HUES6 (cell line): ENCODE measurements around the gene PHF23.

ENCODE experiments used
- H3K27ac ChIP-seq: 2 replicates; pipeline ENCODE4 v1.7.0; 2013; ENCODE audit warnings: low read depth, mild to moderate bottlenecking, low read length, inconsistent platforms
- H3K27me3 ChIP-seq: 2 replicates; pipeline ENCODE4 v1.6.1; 2013; ENCODE audit warnings: low read length; ENCODE audit not compliant: control insufficient read depth, insufficient read depth
- H3K36me3 ChIP-seq: 2 replicates; pipeline ENCODE4 v1.6.1; 2013; ENCODE audit warnings: low read length; ENCODE audit not compliant: control insufficient read depth, insufficient read depth
- H3K4me1 ChIP-seq: 2 replicates; pipeline ENCODE4 v1.6.1; 2013; ENCODE audit warnings: low read length; ENCODE audit not compliant: control insufficient read depth, insufficient read depth
- H3K4me3 ChIP-seq: 2 replicates; pipeline ENCODE4 v1.5.1; 2013; ENCODE audit warnings: low read depth, low read length
- H3K9ac ChIP-seq: one replicate; pipeline ENCODE4 v1.6.1; 2013; ENCODE audit warnings: mild to moderate bottlenecking, low read length
- H3K9me3 ChIP-seq: 2 replicates; pipeline ENCODE4 v1.6.1; 2013; ENCODE audit warnings: low read depth, low read length; ENCODE audit not compliant: control insufficient read depth, insufficient read depth

The PHF23 gene

GRCh38 chr17:7256766-7257456 lies 17.7 kb upstream of the PHF23 start:
- Histone ChIP-seq H3K27me3 (peaks cover 12% of the 10 kb centered on the region; the same call in 1 of the 2 replicates), H3K9ac (no peak overlapping the region), H3K9me3 (no peaks in the 10 kb centered on the region), H3K4me1 (peaks cover 5% of the 10 kb centered on the region), H3K4me3 (no peak overlapping the region), H3K36me3 (peaks cover 60% of the 10 kb centered on the region), H3K27ac (no peak overlapping the region)

GRCh38 chr17:7254511-7254910 lies 15.3 kb upstream of the PHF23 start:
- Histone ChIP-seq H3K9ac (no peak overlapping the region), H3K4me3 (no peak overlapping the region), H3K9me3 (no peaks in the 10 kb centered on the region), H3K27ac (no peak overlapping the region), H3K4me1 (peaks cover 12% of the 10 kb centered on the region; the same call in 1 of the 2 replicates), H3K36me3 (peaks cover 51% of the 10 kb centered on the region), H3K27me3 (no peaks in the 10 kb centered on the region)

- Histone ChIP-seq H3K9me3 (no peaks in the 10 kb centered on the region), H3K27me3 (no peaks in the 10 kb centered on the region), H3K9ac (peak overlapping the region; percentile 90), H3K36me3 (peaks cover 38% of the 10 kb centered on the region), H3K4me1 (peaks cover 12% of the 10 kb centered on the region; the same call in 1 of the 2 replicates), H3K4me3 (peak overlapping the region; percentile 89), H3K27ac (no peak overlapping the region)
Observed at GRCh38 chr17:7253082-7253481, 13.8 kb upstream of the PHF23 start.

- Histone ChIP-seq H3K36me3 (peaks cover 33% of the 10 kb centered on the region), H3K9me3 (no peaks in the 10 kb centered on the region), H3K9ac (peak within 1 kb of the TSS; percentile 90), H3K4me1 (peaks cover 12% of the 10 kb centered on the region; the same call in 1 of the 2 replicates), H3K4me3 (peak within 1 kb of the TSS; percentile 89), H3K27me3 (no peaks in the 10 kb centered on the region), H3K27ac (peak within 1 kb of the TSS; percentile 90)
Observed at GRCh38 chr17:7252176-7253043, 13.2 kb upstream of the PHF23 start, which contains the start of gene ELP5. ELP5 (plus strand) TSS chr17:7252215; CDS start chr17:7252551, 336 bp downstream.

GRCh38 chr17:7251661-7252175 lies 12.5 kb upstream of the PHF23 start, which contains the start of gene CTDNEP1:
CTDNEP1 (minus strand) TSS chr17:7251734; CDS start chr17:7251296, 438 bp downstream.
- H3K4me3 ChIP-seq = peak within 1 kb of the TSS; percentile 89
- H3K9me3 ChIP-seq = no peaks in the 10 kb centered on the region
- H3K9ac ChIP-seq = peak within 1 kb of the TSS; percentile 90
- H3K27me3 ChIP-seq = no peaks in the 10 kb centered on the region
- H3K4me1 ChIP-seq = peaks cover 12% of the 10 kb centered on the region; the same call in 1 of the 2 replicates
- peak within 1 kb of the TSS; percentile 90 for H3K27ac ChIP-seq
- H3K36me3 ChIP-seq = peaks cover 30% of the 10 kb centered on the region

- Histone ChIP-seq H3K4me1 (peaks cover 12% of the 10 kb centered on the region; the same call in 1 of the 2 replicates), H3K27ac (peak overlapping the region; percentile 74), H3K27me3 (no peaks in the 10 kb centered on the region), H3K36me3 (peaks cover 30% of the 10 kb centered on the region), H3K4me3 (peak overlapping the region; percentile 89), H3K9me3 (no peaks in the 10 kb centered on the region), H3K9ac (peak overlapping the region; percentile 79)
Observed at GRCh38 chr17:7250695-7251627, 11.7 kb upstream of the PHF23 start.

GRCh38 chr17:7249830-7250229 lies 10.6 kb upstream of the PHF23 start:
- H3K4me3 ChIP-seq = peak overlapping the region; percentile 89
- no peaks in the 10 kb centered on the region for H3K27me3 ChIP-seq
- H3K9ac ChIP-seq = peak overlapping the region; percentile 79
- H3K27ac ChIP-seq = no peak overlapping the region
- H3K9me3 ChIP-seq = no peaks in the 10 kb centered on the region
- H3K36me3 ChIP-seq = peaks cover 27% of the 10 kb centered on the region
- peaks cover 12% of the 10 kb centered on the region; the same call in 1 of the 2 replicates for H3K4me1 ChIP-seq

DNA sequence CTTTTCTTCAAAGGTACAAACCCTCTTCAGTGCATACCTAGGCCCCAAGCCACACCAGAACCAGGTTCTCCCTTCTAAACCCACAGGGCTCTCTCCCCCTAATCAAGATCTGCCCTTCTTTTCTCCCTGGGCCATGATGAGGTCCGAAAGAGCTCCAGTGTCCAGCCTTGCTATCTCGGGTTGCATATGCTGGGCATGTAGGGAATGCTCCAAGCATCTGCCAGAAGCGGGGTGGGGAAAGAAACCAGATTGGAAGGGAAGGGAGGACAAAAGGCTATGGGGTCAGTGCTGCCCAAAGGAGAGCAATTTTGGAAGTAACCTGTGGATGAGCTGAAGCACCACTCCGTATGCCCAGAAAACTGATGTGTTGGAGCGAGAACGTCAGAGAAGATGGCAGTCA lies 10.0 kb upstream of the PHF23 start:
- no peak overlapping the region for H3K27ac ChIP-seq
- H3K36me3 ChIP-seq = peaks cover 27% of the 10 kb centered on the region
- no peak overlapping the region for H3K9ac ChIP-seq
- no peak overlapping the region for H3K4me3 ChIP-seq
- no peaks in the 10 kb centered on the region for H3K27me3 ChIP-seq
- peaks cover 12% of the 10 kb centered on the region; the same call in 1 of the 2 replicates for H3K4me1 ChIP-seq
- no peaks in the 10 kb centered on the region for H3K9me3 ChIP-seq

- peaks cover 12% of the 10 kb centered on the region; the same call in 1 of the 2 replicates for H3K4me1 ChIP-seq
- H3K27ac ChIP-seq = no peak overlapping the region
- no peaks in the 10 kb centered on the region for H3K9me3 ChIP-seq
- H3K36me3 ChIP-seq = peaks cover 28% of the 10 kb centered on the region
- no peak overlapping the region for H3K9ac ChIP-seq
- H3K4me3 ChIP-seq = no peak overlapping the region
- H3K27me3 ChIP-seq = no peaks in the 10 kb centered on the region
Observed at GRCh38 chr17:7248796-7249195, 9.5 kb upstream of the PHF23 start.

DNA sequence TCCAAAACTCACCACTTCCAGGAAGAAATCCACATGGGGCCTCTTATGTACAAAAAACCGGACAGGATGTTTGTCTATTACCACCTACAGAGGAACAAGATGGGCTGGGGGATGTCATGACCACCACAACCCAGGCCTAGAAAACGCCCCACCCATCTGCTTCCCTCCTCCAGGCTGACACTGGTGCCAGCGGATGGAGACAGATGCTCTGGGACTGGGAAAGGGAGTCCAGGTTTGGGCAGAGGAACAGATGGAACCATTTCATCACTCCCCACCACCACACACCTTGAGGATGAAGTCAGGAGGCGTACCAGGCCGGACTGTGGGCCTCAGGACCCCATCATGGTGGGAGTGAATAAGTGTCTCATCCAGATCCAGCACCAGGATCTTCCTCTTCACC lies 7.5 kb upstream of the PHF23 start:
- H3K9me3 ChIP-seq = no peaks in the 10 kb centered on the region
- H3K9ac ChIP-seq = no peak overlapping the region
- H3K27me3 ChIP-seq = no peaks in the 10 kb centered on the region
- peaks cover 30% of the 10 kb centered on the region for H3K36me3 ChIP-seq
- H3K27ac ChIP-seq = no peak overlapping the region
- H3K4me3 ChIP-seq = no peak overlapping the region
- H3K4me1 ChIP-seq = peaks cover 11% of the 10 kb centered on the region
